GM21786 (cell line): ENCODE results near the gene NAA15.
"Not testable (repeated sequence)": the region's sequence is repeated elsewhere in the genome, so short reads cannot be mapped to it uniquely, and the experiment has no call there.

Experiments used
- ATAC-seq: cut with Tn5 transposase; IDR thresholded peaks from one replicate; pipeline ENCODE4 v1.9.1; 2021; ENCODE audit not compliant: unreplicated experiment

The NAA15 gene

DNA sequence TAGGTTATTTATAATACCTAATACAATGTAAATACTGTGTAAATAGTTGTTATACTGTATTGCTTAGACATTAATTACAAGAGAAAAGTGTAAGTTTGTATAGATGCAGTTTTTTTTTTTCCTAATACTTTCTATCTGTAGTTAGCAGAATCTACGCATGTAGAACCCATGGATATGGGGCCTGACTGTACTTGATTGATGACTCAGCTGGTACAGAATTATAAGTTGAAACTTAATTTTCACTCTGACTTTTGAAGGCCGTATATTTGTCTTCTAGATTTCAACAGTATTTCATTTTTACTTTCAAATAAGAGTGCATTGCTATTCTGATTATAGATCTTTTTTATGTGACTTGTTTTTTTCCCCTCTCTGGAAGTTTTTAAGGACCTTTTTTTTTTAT is 31.7 kb downstream of the NAA15 start:
- no peak for ATAC-seq

DNA sequence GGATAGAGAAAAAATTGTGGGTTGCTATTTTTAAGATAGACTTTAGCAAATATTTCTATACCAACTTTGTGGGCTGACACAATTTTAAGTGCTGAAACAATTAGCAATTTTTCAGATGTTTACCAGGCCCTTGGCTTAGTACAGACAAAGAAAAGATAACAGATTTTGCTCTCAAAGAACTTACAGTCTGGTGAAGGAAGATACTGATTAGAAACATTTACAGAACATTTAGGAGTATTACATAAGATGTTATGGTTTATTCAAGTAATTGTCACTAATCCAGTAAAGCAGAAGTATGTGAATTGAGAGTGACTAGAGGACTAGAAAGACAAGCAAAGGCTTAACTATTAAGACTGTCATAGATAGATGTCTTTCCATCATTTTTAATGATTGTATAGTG is 36.3 kb downstream of the NAA15 start:
- ATAC-seq = no peak

DNA sequence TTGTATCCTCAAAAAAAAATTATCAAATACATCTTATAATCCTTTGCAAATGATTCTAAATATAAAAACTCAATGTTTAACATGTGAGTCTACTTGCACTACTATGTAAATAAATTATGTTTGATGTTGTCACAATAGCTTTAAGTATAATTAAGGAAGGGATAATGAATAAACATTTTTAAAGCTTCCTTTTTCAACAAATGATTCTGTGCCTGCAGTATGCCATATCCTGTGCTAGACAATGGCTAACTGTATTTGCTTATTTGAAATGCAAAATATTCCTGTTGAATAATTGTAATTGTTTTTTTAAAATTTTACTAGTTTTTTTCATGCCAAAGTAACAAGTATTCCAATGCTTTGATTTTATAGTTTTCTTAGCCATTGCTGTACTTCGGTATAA is 60.0 kb downstream of the NAA15 start:
- no peak for ATAC-seq

DNA sequence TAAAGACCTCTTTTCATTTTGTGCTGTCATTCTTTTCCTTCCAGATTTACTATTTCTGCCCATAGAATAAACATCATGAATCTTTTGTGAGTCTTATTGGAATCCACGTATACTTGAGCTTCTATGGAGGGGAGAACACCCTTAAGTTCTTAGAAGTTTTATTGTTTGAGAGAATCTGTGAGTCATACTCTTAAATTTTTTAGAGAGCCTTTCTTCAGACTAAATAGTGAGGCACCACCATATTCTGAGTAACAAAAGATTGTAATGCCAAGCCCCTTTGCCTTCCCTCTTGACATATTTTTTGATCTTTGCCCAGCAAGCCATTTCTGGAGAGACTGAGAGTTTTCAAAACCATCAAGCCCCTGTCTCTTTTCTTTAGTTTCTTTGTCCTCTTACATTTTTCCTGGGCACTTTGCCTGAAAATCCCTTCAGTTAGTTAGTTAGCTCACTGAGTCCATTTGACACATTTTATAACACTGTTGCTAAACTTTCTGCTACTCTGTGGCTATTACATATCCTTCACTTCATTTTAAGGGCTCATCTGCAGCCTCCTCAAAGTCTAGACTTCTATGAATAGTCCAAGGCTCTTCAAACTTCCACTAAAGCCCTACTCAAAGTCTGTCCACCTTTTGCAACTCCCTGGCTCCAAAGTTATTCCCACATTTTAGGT is 66.3 kb downstream of the NAA15 start:
- ATAC-seq = no peak

DNA sequence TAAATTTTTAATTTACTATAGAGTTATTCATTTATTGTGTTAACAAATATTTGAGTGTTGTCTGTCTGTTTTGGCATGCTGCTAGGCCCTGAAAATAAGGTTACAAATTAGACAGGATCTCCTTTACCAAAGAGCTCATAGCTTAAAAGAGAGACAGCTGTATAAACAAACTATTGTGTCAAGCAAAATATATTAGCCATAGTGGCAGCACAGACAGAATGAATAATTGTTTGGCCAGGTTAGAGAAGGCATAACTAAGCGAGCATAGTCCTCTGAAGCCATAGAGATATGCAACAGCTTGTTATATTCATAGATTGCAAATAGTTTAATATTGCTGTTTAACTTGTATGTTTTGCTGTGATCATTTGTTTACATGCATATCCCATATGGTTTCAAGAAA is 67.7 kb downstream of the NAA15 start:
- ATAC-seq = no peak

DNA sequence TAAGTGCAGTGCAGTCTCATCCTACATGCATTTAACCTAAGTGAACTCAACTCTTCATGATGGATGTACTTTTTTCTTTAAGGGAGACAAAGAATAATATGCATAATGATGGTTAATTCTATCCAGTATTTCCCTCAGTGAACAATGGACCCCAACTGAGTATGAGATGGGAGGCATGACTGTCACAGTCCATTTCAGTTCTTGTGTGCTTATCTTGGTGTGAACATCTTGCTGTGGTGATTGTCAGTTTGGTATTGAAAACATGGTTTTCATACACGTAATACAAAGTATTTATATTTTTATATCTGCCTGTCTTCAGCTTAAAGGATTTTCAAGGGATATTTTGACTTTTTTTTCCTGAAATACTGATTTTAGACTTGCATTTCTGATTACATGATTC is 72.9 kb downstream of the NAA15 start:
- no peak for ATAC-seq

DNA sequence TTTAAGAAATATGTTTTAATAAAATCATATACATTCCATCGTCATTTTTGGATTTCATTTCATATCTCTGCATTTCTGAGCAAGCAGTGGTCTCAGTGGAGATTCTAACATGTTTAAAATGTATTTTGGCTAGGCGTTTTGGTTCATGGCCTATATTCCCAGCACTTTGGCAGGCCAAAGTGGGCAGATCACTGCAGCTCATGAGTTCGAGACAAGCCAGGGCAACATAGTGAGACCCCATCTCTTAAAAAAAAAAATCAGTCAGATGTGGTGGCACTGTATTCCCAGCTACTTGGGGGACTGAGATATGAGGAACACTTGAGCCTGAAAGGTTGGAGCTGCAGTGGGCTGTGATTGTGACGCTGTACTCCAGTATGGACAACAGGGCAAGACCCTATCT is 85.1 kb downstream of the NAA15 start:
- no peak for ATAC-seq

DNA sequence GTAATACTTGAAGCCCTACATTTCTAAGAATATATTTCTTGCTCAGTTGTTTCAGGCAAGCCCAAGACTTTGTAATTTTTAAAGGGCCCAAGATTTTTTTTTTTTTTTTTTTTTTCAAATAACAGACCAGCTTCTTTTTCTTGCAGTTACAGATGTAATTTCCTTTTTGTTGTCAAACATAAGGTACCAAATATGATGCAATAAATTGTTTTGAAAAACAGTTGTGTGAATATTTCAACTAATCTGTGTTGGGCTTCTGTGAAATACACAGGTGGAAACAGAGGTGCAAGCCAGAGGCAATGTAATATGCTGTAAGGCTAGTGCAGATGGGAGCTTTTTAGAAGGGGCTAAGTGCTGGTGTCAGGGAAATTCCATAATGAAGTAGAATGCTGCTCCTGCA is 87.8 kb downstream of the NAA15 start:
- ATAC-seq = no peak

DNA sequence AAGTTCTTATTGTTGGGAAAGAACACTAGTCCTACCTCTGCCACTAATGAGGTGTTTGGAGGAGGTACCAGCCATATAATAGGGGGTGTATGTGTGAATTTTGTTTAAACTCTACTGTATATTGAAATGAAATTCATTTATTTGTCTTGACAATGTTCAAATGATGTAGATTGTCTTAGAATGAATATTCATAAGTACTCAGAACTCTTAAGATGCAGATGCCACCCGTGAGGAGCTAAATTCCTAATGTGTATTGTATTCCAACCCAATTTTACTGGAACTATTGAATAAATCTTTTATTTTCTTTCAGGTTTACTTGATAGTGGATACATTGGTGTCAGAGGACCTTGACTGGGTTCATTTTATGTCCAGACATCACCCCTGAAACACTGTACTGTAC is 88.7 kb downstream of the NAA15 start:
- no peak for ATAC-seq

DNA sequence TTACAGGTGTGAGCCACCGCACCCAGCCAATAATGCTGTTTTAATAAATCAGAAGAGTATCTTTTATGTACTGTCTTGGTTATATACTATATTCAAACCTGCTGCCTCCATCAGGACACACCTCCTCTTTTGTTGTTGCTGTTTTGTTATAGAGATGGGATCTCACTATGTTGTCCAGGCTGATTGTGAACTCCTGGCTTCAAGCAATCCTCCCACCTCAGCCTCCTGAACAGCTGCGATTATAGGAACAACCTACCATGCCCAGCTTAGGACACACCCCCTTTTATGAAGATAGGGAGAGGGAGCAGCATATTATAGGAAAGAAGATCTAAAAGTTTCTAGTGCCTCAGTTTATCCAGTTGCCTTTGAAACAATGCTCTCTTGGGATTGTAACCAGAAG is 90.4 kb downstream of the NAA15 start:
- no peak for ATAC-seq

DNA sequence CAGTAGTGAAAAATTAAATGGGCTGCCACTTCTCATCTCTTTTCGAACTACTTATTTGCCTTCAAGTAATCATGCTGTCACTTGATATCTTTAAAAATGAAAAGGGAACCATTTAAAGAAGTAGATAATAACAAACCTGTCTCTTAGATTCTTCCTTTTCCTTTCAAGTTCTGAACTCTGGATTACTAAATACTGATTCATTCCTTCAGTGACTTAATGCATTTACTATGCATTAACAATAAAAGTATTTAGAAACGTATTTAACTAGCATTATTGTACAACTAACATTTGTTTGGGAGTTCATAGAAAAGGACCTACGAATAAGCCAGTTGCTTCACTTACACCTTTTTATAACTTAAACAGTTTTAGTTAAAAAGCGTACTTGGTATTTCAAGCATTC is 91.5 kb downstream of the NAA15 start:
- ATAC-seq = no peak

DNA sequence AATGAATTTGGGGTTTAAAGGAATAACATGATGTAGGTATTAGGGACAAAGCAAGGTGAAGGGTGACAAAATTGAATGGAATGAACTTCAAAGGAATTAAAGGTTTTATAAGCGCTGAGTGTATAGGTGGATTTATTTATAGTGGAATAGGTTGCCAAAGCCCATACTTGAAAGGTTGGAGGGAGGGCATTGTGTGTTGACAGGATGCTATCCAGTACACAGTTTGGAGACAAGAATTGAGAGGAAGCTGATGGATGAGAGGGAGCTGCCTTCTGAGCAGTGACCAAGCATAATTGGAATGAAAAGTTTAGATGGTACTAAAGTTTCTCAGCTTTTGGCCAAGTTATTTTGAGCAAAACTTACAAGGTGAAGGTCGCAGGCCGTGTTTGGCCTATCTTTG is 100.1 kb downstream of the NAA15 start:
- no peak for ATAC-seq

DNA sequence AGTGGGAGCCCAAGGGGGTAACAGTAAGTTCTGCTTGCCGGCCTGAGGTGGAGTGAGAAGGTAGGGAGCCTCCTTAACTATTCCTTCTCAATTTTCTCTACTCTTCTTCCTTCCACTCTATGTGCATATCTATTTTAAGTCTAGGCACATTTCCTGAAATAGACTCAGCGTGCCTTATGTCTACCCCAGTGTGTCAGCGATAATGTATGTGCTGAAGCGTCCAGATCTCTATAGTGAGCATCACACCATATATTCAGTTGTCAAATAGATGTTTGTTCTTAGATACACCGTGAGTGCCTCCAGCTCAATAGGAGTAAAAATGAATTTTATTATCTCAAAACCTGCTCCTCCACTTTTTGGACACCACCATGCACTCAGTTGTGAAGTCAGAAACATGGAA is 101.1 kb downstream of the NAA15 start:
- ATAC-seq = no peak

DNA sequence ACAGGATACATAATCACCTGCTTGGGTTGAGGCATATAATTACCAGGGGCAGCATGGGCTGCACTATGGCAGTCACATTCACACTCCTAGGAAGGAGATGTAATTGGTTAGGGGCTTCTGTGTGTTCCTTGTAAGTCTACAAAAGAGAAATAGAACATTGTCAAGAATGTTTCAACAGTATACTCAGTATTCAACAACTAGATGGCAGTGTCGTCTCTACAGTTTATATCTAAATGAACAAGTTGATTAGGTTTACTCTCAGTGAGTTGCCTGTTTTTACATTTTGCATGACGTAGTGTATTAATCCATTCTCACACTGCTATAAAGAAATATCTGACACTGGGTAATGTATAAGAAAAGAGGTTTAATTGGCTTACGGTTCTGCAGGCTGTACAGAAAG is 102.2 kb downstream of the NAA15 start:
- no peak for ATAC-seq

DNA sequence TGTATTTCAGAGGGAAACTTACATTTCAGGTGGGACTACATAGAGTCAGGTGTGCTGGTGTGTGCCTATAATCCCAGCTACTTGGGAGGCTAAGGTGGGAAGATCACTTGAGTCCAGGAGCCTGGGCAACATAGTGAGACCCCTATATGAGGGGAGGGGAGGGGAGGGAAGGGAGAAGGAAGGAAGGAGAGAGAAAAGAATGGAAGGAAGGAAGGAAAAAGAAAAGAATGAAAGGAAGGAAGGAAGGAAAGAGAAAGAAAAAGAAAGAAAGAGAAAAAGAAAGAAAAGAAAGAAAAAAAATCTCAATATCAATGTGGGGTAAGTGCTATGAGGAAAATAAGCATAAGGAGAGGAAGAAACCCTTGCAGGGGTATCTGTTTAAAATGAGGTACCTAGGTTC is 109.0 kb downstream of the NAA15 start:
- no peak for ATAC-seq

DNA sequence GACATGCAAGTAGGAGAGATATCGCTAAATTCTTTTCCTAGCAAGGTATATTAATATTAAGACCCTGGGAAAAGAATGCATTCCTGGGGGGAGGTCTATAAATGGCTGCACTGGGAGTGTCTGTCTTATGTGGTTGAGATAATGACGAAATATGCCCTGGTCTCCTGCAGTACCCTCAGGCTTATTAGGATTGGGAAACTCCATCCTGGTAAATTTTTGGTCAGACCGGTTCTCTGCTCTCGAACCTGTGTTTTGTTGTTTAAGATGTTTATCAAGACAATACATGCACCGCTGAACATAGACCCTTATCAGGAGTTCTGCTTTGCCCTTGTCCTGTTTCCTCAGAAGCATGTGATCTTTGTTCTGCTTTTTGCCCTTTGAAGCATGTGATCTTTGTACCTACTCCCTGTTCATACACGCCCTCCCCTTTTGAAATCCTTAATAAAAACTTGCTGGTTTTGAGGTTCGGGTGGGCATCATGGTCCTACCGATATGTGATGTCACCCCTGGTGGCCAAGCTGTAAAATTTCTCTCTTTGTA is 113.4 kb downstream of the NAA15 start:
- not testable (repeated sequence) for ATAC-seq

DNA sequence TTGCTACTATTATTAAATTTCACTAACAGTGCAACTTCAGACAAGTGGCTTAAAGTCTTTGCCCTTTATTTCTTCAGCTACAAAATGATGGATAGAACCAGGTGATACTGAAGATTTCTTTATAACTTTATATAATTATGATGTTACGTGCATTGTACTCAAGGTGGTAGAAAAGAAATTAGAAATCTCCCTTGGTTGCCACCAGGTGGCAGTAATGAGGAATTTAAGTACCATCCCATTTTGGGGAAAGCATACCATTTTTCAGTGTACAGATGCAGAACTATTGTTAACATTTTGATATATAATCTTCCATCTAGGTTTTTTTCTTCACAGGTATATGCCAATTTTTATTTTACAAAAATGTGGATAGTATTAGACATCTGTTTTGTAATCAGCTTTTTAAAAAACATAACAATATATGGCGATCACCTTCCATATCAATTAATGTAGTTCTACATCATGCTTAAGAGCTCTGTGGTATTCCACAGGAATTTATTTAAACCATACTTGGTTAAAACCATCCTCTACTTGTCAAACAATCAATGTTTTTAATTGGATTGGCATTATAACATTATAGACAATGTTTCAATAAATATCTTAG is 114.9 kb downstream of the NAA15 start:
- no peak for ATAC-seq

DNA sequence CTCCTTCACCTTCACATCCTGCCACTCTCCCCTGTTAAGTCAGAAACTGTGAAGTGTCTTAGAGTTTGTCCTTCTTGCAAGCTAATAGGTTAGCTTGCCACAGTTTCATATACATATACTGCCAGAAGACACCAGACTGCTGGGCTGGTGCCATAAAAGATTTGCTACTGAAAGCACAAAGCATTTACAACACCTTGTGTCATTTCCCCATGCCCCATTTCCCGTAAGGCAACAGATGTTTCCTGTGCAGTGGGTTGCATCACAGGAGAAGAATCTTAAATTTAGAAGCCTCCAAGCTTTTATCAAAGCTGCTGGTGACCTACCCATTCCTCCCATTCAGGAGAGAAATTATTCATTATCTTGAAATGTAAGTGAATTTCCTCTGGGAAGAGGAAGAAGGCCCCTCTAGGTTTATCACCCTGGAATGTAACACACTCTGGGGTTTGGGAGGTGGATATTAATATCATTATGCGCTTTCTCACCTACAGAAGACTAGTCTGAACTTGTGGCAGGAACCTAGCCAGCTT is 118.1 kb downstream of the NAA15 start:
- ATAC-seq = peak; percentile 76

DNA sequence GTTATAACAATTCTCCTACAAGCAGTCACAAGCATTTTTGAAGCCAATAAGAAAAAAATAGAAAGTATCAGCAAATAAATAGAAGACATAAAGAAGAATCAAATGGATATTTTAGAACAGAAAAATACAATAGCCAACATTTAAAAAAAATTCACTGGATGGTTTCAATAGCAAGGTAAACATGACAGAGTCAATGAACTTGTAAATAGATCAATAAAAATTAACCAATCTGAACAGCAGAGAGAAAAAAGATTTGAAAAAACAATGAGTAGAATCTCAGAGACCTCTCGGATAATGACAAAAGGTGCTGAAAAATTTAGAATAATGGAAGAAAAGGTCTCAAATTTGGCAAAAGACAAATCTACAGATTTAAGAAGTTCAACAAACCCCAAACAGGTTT is 119.3 kb downstream of the NAA15 start:
- no peak for ATAC-seq

DNA sequence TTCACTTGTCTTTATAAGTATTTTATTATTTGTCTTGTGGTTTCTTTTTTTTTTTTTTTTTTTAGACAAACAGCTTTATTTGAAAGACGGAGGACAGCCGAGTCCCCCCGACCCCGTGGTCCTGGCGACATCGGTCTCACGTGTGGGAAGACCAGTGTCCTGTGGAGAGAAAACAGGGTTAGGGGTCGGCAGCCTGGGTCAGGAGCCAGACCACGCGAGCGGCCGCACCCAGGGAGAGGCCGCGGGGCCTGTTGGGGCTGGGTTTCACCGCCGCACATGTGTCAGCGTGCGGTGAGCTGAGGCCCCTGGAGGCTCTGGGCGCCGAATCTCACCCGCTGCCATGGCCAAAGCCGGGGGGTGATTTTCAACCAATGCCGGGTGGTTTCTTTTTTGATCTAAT is 134.8 kb downstream of the NAA15 start:
- no peak for ATAC-seq

DNA sequence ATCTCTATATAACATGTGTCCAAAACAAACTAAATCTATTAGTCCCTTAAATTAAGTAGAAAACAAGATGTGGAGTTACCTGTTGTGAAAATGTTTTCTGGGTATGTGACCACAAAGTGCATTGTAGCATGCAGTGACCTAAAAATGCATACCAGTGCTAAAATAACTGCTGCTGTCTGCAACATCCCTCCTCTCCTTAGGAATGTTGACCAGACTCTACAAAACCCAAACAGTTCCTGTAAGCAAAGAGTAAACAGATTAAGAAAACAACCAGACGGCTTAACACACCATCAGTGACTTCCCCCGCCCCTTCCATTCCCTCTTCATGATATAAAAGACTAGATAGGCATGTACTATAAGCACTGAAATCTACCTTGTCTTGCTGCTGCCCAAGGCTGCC is 136.8 kb downstream of the NAA15 start:
- ATAC-seq = no peak

DNA sequence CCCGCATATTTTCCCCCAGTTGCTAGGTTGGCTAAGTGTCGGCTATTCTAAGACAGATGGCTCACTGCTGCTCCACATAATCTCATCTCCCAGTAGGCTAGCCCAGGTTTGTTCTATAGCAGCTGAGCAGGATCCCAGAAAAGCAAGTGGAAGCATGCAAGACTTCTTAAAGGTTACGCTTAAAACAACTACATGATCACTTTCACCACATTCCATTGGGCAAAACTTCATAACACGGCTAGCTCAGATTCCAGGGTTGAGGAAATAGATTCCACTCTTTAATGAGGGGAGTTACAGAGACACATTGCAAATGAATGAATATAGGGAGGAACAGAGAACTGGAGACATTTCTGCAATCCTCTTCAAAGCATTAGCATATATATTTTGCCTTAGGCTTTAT is 139.7 kb downstream of the NAA15 start:
- ATAC-seq = no peak

DNA sequence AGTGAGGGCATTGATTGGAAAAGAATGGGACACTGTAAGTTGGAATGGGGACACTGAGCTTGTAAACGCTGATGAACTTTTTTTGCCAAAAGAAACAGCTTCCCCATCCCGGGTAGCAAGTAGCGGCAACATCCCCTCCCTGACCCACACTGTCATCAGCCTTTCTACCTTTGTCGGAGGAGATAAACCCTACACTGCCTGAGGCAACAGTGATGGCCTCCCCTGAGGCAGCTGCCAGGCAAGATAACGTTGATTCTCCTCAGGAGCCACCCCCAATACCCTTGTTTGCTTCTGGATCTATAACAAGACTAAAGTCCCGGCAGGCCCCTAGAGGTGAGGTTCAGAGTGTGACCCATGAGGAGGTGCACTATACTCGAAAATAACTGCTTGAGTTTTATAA is 142.4 kb downstream of the NAA15 start:
- no peak for ATAC-seq
